H9 (cell line): Measurements from ENCODE around the gene OMG. TPM values are rescaled to one million over a fixed set of nuclear protein-coding genes. Genes with fewer than 3 reads are reported as not detected.

ENCODE experiments used
- DNase-seq: peaks from one replicate; pipeline ENCODE4 v3.0.0-alpha.2; 2017
- H2AFZ ChIP-seq: one replicate; pipeline ENCODE4 v1.6.1; 2013; ENCODE audit warnings: mild to moderate bottlenecking, low read length, control low read depth, moderate library complexity
- H2AK5ac ChIP-seq: 2 replicates; pipeline ENCODE4 v1.6.1; 2013; ENCODE audit warnings: low read length, control low read depth, mixed read lengths; ENCODE audit not compliant: insufficient read length
- H2BK120ac ChIP-seq: one replicate; pipeline ENCODE4 v1.6.1; 2013; ENCODE audit warnings: low read depth, mild to moderate bottlenecking, low read length, control low read depth, inconsistent platforms; ENCODE audit not compliant: poor library complexity, severe bottlenecking
- H2BK12ac ChIP-seq: 2 replicates; pipeline ENCODE4 v1.6.1; 2013; ENCODE audit warnings: low read length, control low read depth, mixed read lengths, low read depth; ENCODE audit not compliant: insufficient read length
- H2BK15ac ChIP-seq: 2 replicates; pipeline ENCODE4 v1.6.1; 2013; ENCODE audit warnings: low read depth, low read length, control low read depth
- H2BK20ac ChIP-seq: one replicate; pipeline ENCODE4 v1.6.1; 2013; ENCODE audit warnings: low read depth, mild to moderate bottlenecking, low read length, control low read depth, inconsistent platforms; ENCODE audit not compliant: poor library complexity, severe bottlenecking
- H2BK5ac ChIP-seq: 2 replicates; pipeline ENCODE4 v1.6.1; 2013; ENCODE audit warnings: low read length, control low read depth, mixed read lengths; ENCODE audit not compliant: insufficient read length
- H3K14ac ChIP-seq: 2 replicates; pipeline ENCODE4 v1.6.1; 2013; ENCODE audit warnings: low read length, control low read depth; ENCODE audit not compliant: insufficient read depth
- H3K18ac ChIP-seq: 2 replicates; pipeline ENCODE4 v1.6.1; 2013; ENCODE audit warnings: low read depth, mild to moderate bottlenecking, mixed read lengths, low read length, control low read depth; ENCODE audit not compliant: insufficient read length
- H3K23ac ChIP-seq: 2 replicates; pipeline ENCODE4 v1.6.1; 2013; ENCODE audit warnings: low read length, control low read depth, mixed read lengths, low read depth; ENCODE audit not compliant: insufficient read length
- H3K23me2 ChIP-seq: 2 replicates; pipeline ENCODE4 v1.6.1; 2013; ENCODE audit warnings: low read depth, mild to moderate bottlenecking, mixed read lengths, low read length, control low read depth; ENCODE audit not compliant: insufficient read length, poor library complexity, severe bottlenecking
- H3K27ac ChIP-seq: 2 replicates; pipeline ENCODE4 v1.5.1; 2013; ENCODE audit warnings: low read length, control low read depth, mixed read lengths, low read depth; ENCODE audit not compliant: insufficient read length
- H3K27me3 ChIP-seq: 2 replicates; pipeline ENCODE4 v1.6.1; 2013; ENCODE audit warnings: low read length, control low read depth, inconsistent platforms; ENCODE audit not compliant: insufficient read depth
- H3K4ac ChIP-seq: 2 replicates; pipeline ENCODE4 v1.6.1; 2013; ENCODE audit warnings: low read depth, mild to moderate bottlenecking, control low read depth, inconsistent platforms, low read length, moderate library complexity
- H3K4me1 ChIP-seq: 2 replicates; pipeline ENCODE4 v1.6.1; 2013; ENCODE audit warnings: low read length, control low read depth, inconsistent platforms; ENCODE audit not compliant: insufficient read depth
- H3K4me2 ChIP-seq: 2 replicates; pipeline ENCODE4 v1.6.1; 2013; ENCODE audit warnings: low read length, control low read depth, mixed read lengths; ENCODE audit not compliant: insufficient read length, insufficient read depth
- H3K56ac ChIP-seq: 2 replicates; pipeline ENCODE4 v1.6.1; 2013; ENCODE audit warnings: low read depth, mild to moderate bottlenecking, mixed read lengths, low read length, control low read depth; ENCODE audit not compliant: insufficient read length
- H3K79me1 ChIP-seq: 2 replicates; pipeline ENCODE4 v1.6.1; 2013; ENCODE audit warnings: low read depth, mild to moderate bottlenecking, moderate library complexity, low read length, control low read depth, inconsistent platforms; ENCODE audit not compliant: insufficient read depth, poor library complexity, severe bottlenecking
- H3K79me2 ChIP-seq: 2 replicates; pipeline ENCODE4 v1.6.1; 2013; ENCODE audit warnings: low read length, control low read depth, inconsistent platforms; ENCODE audit not compliant: insufficient read depth
- H3K9ac ChIP-seq: 2 replicates; pipeline ENCODE4 v1.6.1; 2013; ENCODE audit warnings: low read length, control low read depth, mixed read lengths; ENCODE audit not compliant: insufficient read length; ENCODE audit errors: extremely low read depth
- H3K9me3 ChIP-seq: one replicate; pipeline ENCODE4 v1.6.1; 2013; ENCODE audit warnings: low read depth, low read length, inconsistent platforms; ENCODE audit not compliant: control insufficient read depth
- H3T11ph ChIP-seq: one replicate; pipeline ENCODE4 v1.6.1; 2013; ENCODE audit warnings: mild to moderate bottlenecking, low read length, control low read depth, inconsistent platforms
- H4K20me1 ChIP-seq: one replicate; pipeline ENCODE4 v1.6.1; 2013; ENCODE audit not compliant: control insufficient read depth, insufficient read length, insufficient read depth
- H4K5ac ChIP-seq: 2 replicates; pipeline ENCODE4 v1.6.1; 2013; ENCODE audit warnings: low read depth, mild to moderate bottlenecking, mixed read lengths, low read length, control low read depth; ENCODE audit not compliant: insufficient read length
- H4K8ac ChIP-seq: replicated peaks from 2 replicates; pipeline ENCODE4 v1.6.1; 2013; ENCODE audit warnings: low read length, control low read depth, mixed read lengths, low read depth; ENCODE audit not compliant: insufficient read length
- H4K91ac ChIP-seq: 2 replicates; pipeline ENCODE4 v1.6.1; 2013; ENCODE audit warnings: low read depth, mild to moderate bottlenecking, moderate library complexity, mixed read lengths, low read length, control low read depth; ENCODE audit not compliant: insufficient read length
- H3K27ac Mint-ChIP-seq, 3 experiments: 2 replicates in 2 of 3; 3 replicates in 1 of 3; pipeline ENCODE4 v1.8.0; 2020 to 2021; ENCODE audit warnings: mixed read lengths in 3 of 3, mild to moderate bottlenecking in 1 of 3, moderate library complexity in 1 of 3
- H3K27me3 Mint-ChIP-seq: 2 replicates; pipeline ENCODE4 v1.8.0; 2021; ENCODE audit warnings: low read depth, mild to moderate bottlenecking, moderate library complexity, mixed read lengths
- H3K36me3 Mint-ChIP-seq, 3 experiments: 2 replicates in 2 of 3; 3 replicates in 1 of 3; pipeline ENCODE4 v1.8.0; 2020 to 2021; ENCODE audit warnings: low read depth in 3 of 3, mixed read lengths in 3 of 3; ENCODE audit not compliant: insufficient read depth in 1 of 3
- H3K4me1 Mint-ChIP-seq, 2 experiments: 2 replicates each; pipeline ENCODE4 v1.8.0; 2020; ENCODE audit warnings: mixed read lengths in 2 of 2
- H3K4me3 Mint-ChIP-seq, 2 experiments: 2 replicates in 1 of 2; 3 replicates in 1 of 2; pipeline ENCODE4 v1.8.0; 2020 to 2021; ENCODE audit warnings: mild to moderate bottlenecking in 2 of 2, mixed read lengths in 2 of 2, moderate library complexity in 1 of 2
- H3K9me3 Mint-ChIP-seq, 2 experiments: 2 replicates in 1 of 2; 3 replicates in 1 of 2; pipeline ENCODE4 v1.8.0; 2020; ENCODE audit warnings: mild to moderate bottlenecking in 2 of 2, mixed read lengths in 2 of 2, moderate library complexity in 1 of 2
- WGBS: extraction: QIAGEN DNeasy Blood & Tissue Kit; methylation state at CpG from one replicate; pipeline ENCODE4 v1.1.7; 2013; ENCODE audit warnings: missing lambda C conversion rate, low lambda C conversion rate, mixed read lengths; ENCODE audit not compliant: insufficient read length; ENCODE audit errors: extremely low coverage; 5-methylcytosine and 5-hydroxymethylcytosine counted together
- total RNA-seq: library from RNA; stranded (reverse); gene quantifications from 2 replicates; pipeline ENCODE4 v1.2.1, GENCODE V29; 2021
- TF ChIP-seq, protein P1 (sequence below): fragments of 200-600 bp; sonication (generic); conservative IDR thresholded peaks from 3 replicates; pipeline ENCODE4 v1.8.0; 2021; ENCODE audit warnings: antibody characterized with exemption, mild to moderate bottlenecking

The OMG gene
- total RNA-seq, 1 experiment from 2014 or later, result not detected

DNA sequence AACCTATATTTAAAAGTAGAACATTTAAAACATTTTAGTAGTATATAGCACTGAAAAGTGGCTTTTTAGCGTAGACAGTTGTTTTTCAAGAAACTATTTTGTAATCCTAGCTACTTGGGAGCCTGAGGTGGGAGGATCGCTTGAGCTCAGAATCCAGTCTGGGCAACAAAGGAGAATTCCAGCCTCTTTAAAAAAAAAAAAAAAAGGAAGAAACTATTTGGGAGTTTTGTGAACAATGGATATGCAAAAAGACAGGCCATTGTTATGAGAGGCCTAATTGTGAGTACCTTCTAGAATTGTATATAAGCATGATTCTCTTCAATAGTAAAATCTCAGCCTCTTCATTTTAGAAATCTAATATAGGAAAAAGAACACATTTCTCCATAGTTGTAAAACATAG is 17.6 kb downstream of the OMG start:
- no peak overlapping the region for H2AK5ac ChIP-seq
- H3K36me3 Mint-ChIP-seq, result peaks cover 3 to 37% (median 24%) of the 10 kb centered on the region in 3 experiments
- no peak overlapping the region for H3K27ac ChIP-seq
- H3K27ac Mint-ChIP-seq, result peak overlapping the region in 1 of 3 experiments; percentile 76; a peak in 3 of 7 replicates
- no peak overlapping the region for H4K8ac ChIP-seq
- no peak overlapping the region for H3K9ac ChIP-seq
- peaks cover 0 to 3% of the 10 kb centered on the region in 2 experiments; a peak in 1 of 5 replicates for H3K9me3 Mint-ChIP-seq
- no peak overlapping the region for H2AFZ ChIP-seq
- no peak overlapping the region for H3K56ac ChIP-seq
- no peaks in the 10 kb centered on the region for H3K27me3 Mint-ChIP-seq
- H3T11ph ChIP-seq, result no peak overlapping the region
- H3K23me2 ChIP-seq, result no peaks in the 10 kb centered on the region
- no peak overlapping the region for H2BK5ac ChIP-seq
- H3K18ac ChIP-seq, result no peak overlapping the region
- no peaks in the 10 kb centered on the region; the same call in 1 of the 2 replicates for H3K4me1 ChIP-seq
- H4K20me1 ChIP-seq, result no peaks in the 10 kb centered on the region
- H3K9me3 ChIP-seq, result no peaks in the 10 kb centered on the region
- H2BK20ac ChIP-seq, result no peak overlapping the region
- H3K4me1 Mint-ChIP-seq, result peaks cover 7 to 10% of the 10 kb centered on the region in 2 experiments
- H3K79me2 ChIP-seq, result no peaks in the 10 kb centered on the region
- no peak overlapping the region for H3K23ac ChIP-seq
- no peak overlapping the region for H4K91ac ChIP-seq
- no CpG with 5 or more reads among the region's 2 CpGs for WGBS
- no peaks in the 10 kb centered on the region for H3K79me1 ChIP-seq
- no peaks in the 10 kb centered on the region for H3K27me3 ChIP-seq
- no peak overlapping the region for H3K4me2 ChIP-seq
- H2BK12ac ChIP-seq, result no peak overlapping the region
- no peak overlapping the region for H3K4ac ChIP-seq
- no peak overlapping the region for H3K4me3 Mint-ChIP-seq
- no peak overlapping the region for H2BK120ac ChIP-seq
- no peak overlapping the region for H3K14ac ChIP-seq
- TF ChIP-seq, protein P1, sequence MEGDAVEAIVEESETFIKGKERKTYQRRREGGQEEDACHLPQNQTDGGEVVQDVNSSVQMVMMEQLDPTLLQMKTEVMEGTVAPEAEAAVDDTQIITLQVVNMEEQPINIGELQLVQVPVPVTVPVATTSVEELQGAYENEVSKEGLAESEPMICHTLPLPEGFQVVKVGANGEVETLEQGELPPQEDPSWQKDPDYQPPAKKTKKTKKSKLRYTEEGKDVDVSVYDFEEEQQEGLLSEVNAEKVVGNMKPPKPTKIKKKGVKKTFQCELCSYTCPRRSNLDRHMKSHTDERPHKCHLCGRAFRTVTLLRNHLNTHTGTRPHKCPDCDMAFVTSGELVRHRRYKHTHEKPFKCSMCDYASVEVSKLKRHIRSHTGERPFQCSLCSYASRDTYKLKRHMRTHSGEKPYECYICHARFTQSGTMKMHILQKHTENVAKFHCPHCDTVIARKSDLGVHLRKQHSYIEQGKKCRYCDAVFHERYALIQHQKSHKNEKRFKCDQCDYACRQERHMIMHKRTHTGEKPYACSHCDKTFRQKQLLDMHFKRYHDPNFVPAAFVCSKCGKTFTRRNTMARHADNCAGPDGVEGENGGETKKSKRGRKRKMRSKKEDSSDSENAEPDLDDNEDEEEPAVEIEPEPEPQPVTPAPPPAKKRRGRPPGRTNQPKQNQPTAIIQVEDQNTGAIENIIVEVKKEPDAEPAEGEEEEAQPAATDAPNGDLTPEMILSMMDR, result no peak
- H4K5ac ChIP-seq, result no peak overlapping the region
- H2BK15ac ChIP-seq, result no peak overlapping the region
- DNase-seq, result no peak
